GM19463 (cell line): ENCODE data around the gene SDR39U1.

ENCODE experiments used
- ATAC-seq: cut with Tn5 transposase; IDR thresholded peaks from one replicate; pipeline ENCODE4 v1.9.1; 2021; ENCODE audit warnings: mild to moderate bottlenecking, moderate library complexity; ENCODE audit not compliant: unreplicated experiment

Gene SDR39U1

DNA sequence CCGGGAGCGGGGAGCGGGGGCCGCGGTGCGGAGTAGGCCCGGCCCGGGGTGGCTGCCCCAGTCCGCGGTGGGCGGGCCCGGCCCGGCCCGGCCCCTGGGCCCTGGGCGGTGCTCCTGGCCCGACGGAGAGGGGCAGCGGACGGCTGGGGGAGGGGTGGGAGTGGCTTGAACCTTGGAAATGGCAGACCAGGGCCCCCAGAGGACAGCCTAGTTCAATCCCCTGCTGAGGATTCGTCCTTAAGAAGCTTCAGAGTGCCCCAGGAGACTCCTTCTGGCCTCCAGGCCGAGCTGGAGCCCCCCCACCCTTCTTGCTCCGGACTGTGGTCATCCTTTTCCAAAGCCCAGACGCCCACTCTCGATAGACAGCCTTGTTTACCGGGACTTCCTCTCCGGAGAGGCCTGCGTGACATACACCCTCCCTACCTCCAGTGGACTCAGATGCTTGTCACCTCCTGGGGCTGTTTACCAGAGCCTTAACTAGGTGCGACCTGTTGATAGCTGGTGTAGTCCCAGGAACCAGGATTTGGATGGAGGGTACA lies 12.4 kb downstream of the SDR39U1 start:
- peak; percentile 59 for ATAC-seq

DNA sequence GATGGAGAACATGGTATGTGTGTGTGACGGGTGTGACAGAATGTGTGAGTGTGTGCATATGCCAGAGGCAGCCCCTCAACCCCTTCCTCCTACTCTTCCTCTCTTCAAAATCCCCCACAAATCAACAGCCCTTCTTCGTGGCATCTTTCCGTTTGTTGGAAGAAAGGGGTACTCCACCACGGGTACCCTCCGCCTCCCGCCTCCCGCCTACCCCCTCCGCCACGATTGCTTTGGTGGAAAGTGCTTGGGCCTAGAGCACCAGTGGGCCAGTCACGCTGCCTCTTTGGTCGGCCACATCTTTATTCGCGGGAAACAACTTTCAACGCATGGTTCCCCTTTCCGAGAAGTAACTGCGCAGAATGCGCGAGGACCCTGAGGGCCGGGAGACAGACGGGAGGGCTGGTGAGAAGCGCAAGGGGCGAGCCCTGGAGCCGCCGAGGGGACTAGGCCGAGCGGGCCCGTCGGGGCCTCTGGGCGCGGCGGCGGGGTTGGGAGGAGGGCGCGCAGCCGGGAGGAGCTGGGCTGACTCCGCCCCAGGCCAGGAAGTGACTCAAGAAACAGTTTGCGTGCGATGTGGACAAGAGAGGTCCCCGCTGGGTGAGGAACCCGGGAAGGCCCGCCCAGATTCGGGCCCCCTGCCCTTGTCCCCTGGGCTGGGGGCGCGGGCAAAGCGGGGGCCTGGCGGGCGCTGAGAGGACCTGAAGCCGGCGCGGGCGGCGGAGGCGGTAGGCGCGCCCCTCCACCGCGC lies 13.0 kb downstream of the SDR39U1 start, which contains the start of the genes CBLN3 and KHNYN:
Gene CBLN3 (minus strand): TSS at position 274 of the 748 bp plus-strand sequence. CDS start 614 bp downstream, outside the sequence.
Gene KHNYN (plus strand): TSS at position 560 of the 748 bp plus-strand sequence. CDS start 777 bp downstream, outside the sequence.
- ATAC-seq = peak; percentile 86

DNA sequence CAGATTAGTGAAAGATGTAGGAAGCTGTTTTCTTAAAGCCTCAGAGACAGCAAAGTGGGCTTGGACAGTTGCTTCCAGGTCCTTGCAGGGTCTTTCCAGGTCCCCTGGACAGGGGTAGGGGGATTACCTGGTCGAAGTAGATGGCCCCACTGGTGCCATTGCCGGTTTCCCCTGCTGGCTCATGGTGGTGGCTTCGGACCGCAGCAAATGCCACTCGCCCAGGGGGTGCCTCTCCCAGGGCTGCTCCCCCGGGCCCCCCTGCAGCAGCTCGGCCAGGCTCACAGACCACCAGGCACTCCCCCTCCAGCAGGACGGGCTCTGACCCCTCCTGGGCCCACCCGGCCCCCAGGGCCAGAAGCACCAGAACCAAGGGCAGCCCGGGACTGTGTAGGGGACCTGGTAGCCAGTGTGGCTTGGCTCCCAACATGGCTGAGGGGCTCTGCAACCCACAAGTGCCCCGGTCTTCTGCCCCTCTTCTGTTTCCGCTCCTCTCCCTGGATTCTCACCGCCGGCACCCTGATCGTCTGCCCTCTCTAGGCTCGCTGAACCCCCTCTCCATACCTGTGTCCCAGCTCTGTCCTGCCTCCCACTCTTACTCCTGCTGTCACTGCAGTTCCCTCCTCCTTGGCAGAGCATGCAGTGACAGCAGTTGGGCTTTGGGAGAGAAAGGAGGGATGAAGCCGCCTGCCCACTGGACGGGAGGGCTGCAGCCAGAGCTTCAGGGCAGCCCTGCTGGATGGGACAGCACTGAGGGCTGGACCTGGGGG lies 13.8 kb downstream of the SDR39U1 start:
- ATAC-seq = no peak

GRCh38 chr14:24427537-24428508 lies 14.8 kb downstream of the SDR39U1 start:
- ATAC-seq = no peak

GRCh38 chr14:24426912-24427536 lies 15.6 kb downstream of the SDR39U1 start:
- ATAC-seq = no peak

DNA sequence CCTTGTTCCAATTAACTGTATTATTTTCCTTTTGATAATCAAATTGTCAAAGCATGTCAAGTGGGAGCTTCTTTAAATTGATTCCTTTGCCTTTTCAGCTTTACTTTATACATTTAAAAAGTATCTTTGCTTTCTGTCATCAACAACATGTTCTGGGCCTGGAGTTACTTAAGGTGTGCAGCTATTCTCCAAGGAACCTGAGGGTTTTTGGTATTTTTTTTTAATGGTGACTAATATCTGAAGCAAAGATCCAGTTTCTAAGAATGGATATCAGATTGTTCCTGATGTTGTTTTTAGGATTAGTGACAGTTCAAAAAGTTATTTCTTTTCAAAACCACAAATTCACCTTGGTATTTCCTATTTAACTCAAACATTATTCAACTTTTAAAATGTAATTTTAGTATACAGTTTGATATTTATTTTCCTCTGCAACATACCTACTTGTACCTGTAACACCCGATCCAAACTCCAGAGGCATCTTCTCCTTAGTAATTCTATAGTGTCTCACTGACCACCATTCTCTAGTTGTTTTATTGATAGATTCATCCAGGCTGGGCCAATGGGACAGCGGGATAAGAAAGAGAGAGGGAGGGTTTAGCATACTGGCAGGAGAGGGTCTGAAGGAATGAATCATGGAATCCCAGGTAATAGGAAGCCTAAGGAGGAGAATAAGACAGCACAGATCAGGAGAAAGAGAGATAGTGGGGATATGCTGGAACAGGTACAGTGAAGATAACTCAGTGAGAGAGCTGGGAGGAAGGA lies 16.2 kb downstream of the SDR39U1 start:
- no peak for ATAC-seq

- ATAC-seq = no peak
Measured at GRCh38 chr14:24425704-24426103, 16.9 kb downstream of the SDR39U1 start.

GRCh38 chr14:24422694-24423601 lies 19.6 kb downstream of the SDR39U1 start:
- ATAC-seq = no peak

GRCh38 chr14:24422261-24422660 lies 20.3 kb downstream of the SDR39U1 start:
- ATAC-seq = no peak

DNA sequence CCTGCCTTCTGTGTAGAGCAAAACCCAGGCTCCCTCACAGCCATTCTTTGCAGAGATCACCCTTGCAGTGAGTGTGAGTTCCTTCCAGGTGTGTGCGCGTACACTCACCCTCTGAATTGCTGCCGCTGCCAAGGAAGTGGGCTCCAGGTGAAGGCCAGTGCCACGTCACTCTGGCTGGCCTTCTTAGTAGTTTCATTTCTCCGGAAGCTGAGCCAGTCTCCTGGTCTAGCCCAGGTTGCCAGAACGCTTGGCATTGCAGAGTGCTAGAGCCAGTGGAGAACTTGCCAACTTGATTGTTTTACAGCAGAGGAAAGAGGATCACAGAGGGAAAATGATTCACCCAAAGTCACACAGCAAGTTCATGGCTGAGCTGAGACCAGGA lies 24.1 kb downstream of the SDR39U1 start:
- ATAC-seq = no peak

DNA sequence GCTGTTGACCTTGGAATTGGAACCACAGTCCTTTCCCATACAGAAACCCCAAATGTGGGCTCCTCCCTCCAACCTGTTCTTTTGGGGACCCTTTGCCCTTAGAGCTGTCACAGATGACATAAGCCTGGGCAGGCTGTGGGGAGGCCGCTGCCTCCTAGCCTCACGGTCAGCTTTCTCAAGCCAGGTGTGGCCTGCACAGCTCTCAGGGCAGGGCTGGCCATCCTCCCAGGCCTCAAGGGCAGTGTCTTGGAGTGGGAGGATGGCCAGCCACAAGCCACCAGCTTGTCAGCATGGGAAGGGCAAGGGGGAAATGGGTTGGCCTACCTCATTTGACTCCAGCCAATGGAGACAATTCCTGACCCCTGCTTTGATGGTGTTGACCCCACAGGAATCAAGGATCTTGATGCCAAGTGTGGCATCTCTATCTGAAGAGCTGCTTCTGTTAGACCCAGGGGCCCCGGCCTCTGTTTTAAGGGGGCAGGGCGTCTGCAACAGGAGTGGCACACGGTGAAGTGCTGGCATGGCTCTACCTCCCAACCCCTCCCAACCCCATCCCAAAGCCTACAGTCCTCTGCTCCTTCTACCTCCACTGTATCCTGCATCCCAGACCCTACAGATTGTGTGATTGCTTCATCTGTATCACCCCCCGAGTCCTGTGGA lies 24.6 kb downstream of the SDR39U1 start:
- no peak for ATAC-seq

- ATAC-seq = no peak
Measured at GRCh38 chr14:24416932-24417619, 25.5 kb downstream of the SDR39U1 start.

GRCh38 chr14:24416254-24416931 lies 26.2 kb downstream of the SDR39U1 start:
- ATAC-seq = no peak

- ATAC-seq = no peak
Measured at GRCh38 chr14:24415421-24416253, 26.9 kb downstream of the SDR39U1 start.

DNA sequence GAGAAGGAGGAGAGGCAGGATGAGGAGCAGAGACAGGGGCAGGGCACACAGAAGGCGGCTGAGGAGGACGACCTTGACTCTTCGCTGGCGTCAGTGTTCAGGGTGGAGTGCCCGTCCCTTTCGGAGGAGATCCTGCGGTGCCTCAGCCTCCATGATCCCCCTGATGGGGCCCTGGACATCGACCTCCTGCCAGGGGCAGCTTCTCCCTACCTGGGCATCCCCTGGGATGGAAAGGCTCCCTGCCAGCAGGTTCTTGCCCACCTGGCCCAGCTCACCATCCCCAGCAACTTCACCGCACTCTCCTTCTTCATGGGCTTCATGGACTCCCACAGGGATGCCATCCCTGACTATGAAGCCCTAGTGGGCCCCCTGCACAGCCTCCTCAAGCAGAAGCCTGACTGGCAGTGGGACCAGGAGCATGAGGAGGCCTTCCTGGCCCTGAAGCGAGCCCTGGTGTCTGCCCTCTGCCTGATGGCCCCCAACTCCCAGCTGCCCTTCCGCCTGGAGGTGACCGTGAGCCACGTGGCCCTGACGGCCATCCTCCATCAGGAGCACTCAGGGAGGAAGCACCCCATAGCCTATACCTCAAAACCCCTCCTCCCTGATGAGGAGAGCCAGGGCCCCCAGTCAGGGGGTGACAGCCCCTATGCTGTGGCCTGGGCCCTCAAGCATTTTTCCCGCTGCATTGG lies 27.7 kb downstream of the SDR39U1 start:
- ATAC-seq = no peak
